ENCODE results near the gene GOT2.

GOT2 gene

DNA sequence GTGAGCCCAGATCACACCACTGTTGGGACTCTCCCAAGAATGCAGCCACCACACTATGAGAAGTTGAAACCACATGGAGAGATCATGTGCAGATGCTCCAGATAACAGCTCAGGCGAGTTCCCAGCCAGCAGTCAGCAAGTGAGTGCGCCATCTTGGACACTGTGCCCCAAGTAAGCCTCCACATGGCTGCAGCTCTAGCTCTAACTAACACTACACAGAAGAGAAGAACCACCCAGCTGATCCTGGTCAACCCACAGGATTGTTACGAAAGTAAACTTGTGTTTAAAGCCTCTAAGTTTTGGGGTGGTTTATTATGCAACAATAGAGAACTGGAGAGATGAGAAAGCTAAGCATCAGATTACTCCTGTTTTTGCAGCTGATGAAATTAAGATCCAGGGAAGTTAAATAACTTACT is 75.3 kb downstream of the GOT2 start:
- Mint-ChIP-seq H3K27me3 (peaks cover 6 to 17% of the 10 kb centered on the region in 2 donors), H3K36me3 (ENCODE audit: insufficient read depth) (no peaks in the 10 kb centered on the region), H3K4me1 (ENCODE audit: low read depth in 2 of 2) (no peaks in the 10 kb centered on the region), H3K27ac (no peak overlapping the region), H3K9me3 (no peaks in the 10 kb centered on the region), H3K4me3 (no peak overlapping the region)
- ATAC-seq (replicated peaks), result no peak
- DNase-seq, result no peak

Data from effector memory CD8-positive, alpha-beta T cell (primary cell).